ENCODE data around the gene ELFN2.

- no peak for TF ChIP-seq ZNF274 (IDR thresholded peaks at IDR 0.05; ENCODE audit: low read length)
- no peak for TF ChIP-seq ZNF274 (tag by site-specific recombination; IDR thresholded peaks at IDR 0.05; ENCODE audit: borderline replicate concordance)
- no peak for TF ChIP-seq CTCF (tag by site-specific recombination; IDR thresholded peaks at IDR 0.05)
- TF ChIP-seq ZNF830 (tag by site-specific recombination; IDR thresholded peaks at IDR 0.05; ENCODE audit: low read depth) = no peak
- TF ChIP-seq ZNF48 (tag by site-specific recombination; IDR thresholded peaks at IDR 0.05) = no peak
- no peak for TF ChIP-seq ZBTB21 (tag by site-specific recombination; IDR thresholded peaks at IDR 0.05)
Observed at GRCh38 chr22:37462983-37463382, 35.7 kb upstream of the ELFN2 start.
